Adrenal gland (tissue), 5 donors: Measurements from ENCODE around the gene PNPLA2.

ENCODE experiments used
- CTCF ChIP-seq, 6 experiments: fragments of 450-650 bp in 4 of 6; fragments of 200-600 bp in 2 of 6; sonication (generic) in 1 of 6; IDR thresholded peaks; 1 replicate in 5 of 6; 2 replicates in 1 of 6; pipeline versions ENCODE4 v1.5.1 to v1.8.0; 2016 to 2021; ENCODE audit warnings: antibody characterized with exemption in 6 of 6, mild to moderate bottlenecking in 2 of 6, moderate library complexity in 1 of 6
- POLR2A ChIP-seq, 2 donors: fragments of 450-650 bp; IDR thresholded peaks; one replicate each; pipeline ENCODE4 v1.6.1; 2017; ENCODE audit warnings: antibody characterized with exemption in 2 of 2, mild to moderate bottlenecking in 2 of 2, moderate library complexity in 1 of 2
- donor health status: DM: no; HTN: no; CAD: no.

DNA sequence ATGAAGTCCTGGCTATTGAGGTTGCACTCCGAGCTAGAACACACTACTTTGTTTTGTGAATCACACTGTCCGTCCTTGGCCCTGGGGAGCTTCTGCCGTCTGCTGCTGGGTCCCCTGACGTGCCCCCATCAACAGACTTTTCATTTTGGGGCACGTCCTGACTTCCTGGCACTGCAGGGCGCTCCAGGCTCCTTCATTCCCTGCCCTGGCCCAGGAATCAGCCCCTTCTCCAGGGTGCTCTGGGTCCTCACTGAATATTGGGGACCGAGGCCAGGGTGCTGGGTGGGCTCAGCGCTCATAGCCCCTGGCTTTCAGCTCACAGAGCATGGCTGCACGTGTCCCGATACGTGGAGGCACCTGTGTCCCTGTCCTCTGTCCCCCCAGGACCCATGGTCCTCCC lies 46.2 kb downstream of the PNPLA2 start:
- TF ChIP-seq CTCF (IDR thresholded peaks at IDR 0.05): no peak
- TF ChIP-seq POLR2A (IDR thresholded peaks at IDR 0.05): no peak
